IPS-20b (cell line): ENCODE measurements around the gene TRIM16.
"Not testable (repeated sequence)": the region's sequence is repeated elsewhere in the genome, so short reads cannot be mapped to it uniquely, and the experiment has no call there.

Experiments used
- H3K27ac ChIP-seq: one replicate; pipeline ENCODE4 v1.5.1; 2013; ENCODE audit warnings: low read length
- H3K27me3 ChIP-seq: 2 replicates; pipeline ENCODE4 v1.6.1; 2013; ENCODE audit warnings: mild to moderate bottlenecking, low read length, inconsistent platforms; ENCODE audit not compliant: insufficient read depth
- H3K36me3 ChIP-seq: 2 replicates; pipeline ENCODE4 v1.6.1; 2013; ENCODE audit warnings: low read depth, mild to moderate bottlenecking, inconsistent platforms, low read length, moderate library complexity; ENCODE audit not compliant: insufficient read depth
- H3K4me1 ChIP-seq: 2 replicates; pipeline ENCODE4 v1.6.1; 2013; ENCODE audit warnings: mild to moderate bottlenecking, control low read depth, inconsistent platforms, low read length, moderate library complexity; ENCODE audit not compliant: insufficient read depth
- H3K4me3 ChIP-seq: 2 replicates; pipeline ENCODE4 v1.5.1; 2013; ENCODE audit warnings: mild to moderate bottlenecking, low read length, inconsistent platforms
- H3K9ac ChIP-seq: 2 replicates; pipeline ENCODE4 v1.6.1; 2013; ENCODE audit warnings: low read depth, mild to moderate bottlenecking, inconsistent platforms, low read length, moderate library complexity
- H3K9me3 ChIP-seq: 2 replicates; pipeline ENCODE4 v1.6.1; 2013; ENCODE audit warnings: mild to moderate bottlenecking, low read depth, low read length, inconsistent platforms; ENCODE audit not compliant: insufficient read depth

The TRIM16 gene

GRCh38 chr17:15630930-15631453 lies 53.1 kb downstream of the TRIM16 start:
- not testable (repeated sequence) for H3K36me3 ChIP-seq, H3K4me3 ChIP-seq, H3K4me1 ChIP-seq, H3K9me3 ChIP-seq, H3K27me3 ChIP-seq, H3K27ac ChIP-seq, H3K9ac ChIP-seq

GRCh38 chr17:15629991-15630390 lies 54.1 kb downstream of the TRIM16 start:
- not testable (repeated sequence) for H3K9me3 ChIP-seq, H3K4me3 ChIP-seq, H3K4me1 ChIP-seq, H3K36me3 ChIP-seq, H3K27me3 ChIP-seq, H3K27ac ChIP-seq, H3K9ac ChIP-seq

GRCh38 chr17:15623661-15624209 lies 60.4 kb downstream of the TRIM16 start:
- H3K27ac ChIP-seq, H3K4me3 ChIP-seq, H3K36me3 ChIP-seq, H3K9ac ChIP-seq, H3K4me1 ChIP-seq, H3K9me3 ChIP-seq, H3K27me3 ChIP-seq: not testable (repeated sequence)

GRCh38 chr17:15623255-15623654 lies 60.9 kb downstream of the TRIM16 start:
- H3K4me3 ChIP-seq, H3K9me3 ChIP-seq, H3K4me1 ChIP-seq, H3K27me3 ChIP-seq, H3K9ac ChIP-seq, H3K36me3 ChIP-seq, H3K27ac ChIP-seq: not testable (repeated sequence)

DNA sequence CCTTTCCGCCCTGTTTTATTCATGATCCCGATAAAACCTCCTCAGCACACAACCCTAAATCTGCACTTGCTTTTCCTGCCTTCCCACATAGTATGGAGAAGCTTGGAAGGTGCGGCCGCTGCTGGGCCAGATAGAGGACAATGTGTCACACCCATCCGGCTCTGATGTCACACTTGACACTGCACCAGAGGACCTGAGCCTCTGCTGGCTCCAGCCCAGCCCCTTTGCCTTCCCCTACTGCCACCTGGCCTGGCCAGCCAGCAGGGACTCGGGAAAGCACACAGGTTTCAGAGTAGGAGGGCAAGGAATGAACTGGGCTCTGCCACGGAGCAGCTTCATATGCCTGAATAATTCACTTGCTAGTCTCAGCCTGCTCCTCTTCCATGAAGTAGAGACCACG lies 62.0 kb downstream of the TRIM16 start:
- H3K4me3 ChIP-seq, H3K27me3 ChIP-seq, H3K9ac ChIP-seq, H3K27ac ChIP-seq, H3K4me1 ChIP-seq, H3K9me3 ChIP-seq, H3K36me3 ChIP-seq: not testable (repeated sequence)

DNA sequence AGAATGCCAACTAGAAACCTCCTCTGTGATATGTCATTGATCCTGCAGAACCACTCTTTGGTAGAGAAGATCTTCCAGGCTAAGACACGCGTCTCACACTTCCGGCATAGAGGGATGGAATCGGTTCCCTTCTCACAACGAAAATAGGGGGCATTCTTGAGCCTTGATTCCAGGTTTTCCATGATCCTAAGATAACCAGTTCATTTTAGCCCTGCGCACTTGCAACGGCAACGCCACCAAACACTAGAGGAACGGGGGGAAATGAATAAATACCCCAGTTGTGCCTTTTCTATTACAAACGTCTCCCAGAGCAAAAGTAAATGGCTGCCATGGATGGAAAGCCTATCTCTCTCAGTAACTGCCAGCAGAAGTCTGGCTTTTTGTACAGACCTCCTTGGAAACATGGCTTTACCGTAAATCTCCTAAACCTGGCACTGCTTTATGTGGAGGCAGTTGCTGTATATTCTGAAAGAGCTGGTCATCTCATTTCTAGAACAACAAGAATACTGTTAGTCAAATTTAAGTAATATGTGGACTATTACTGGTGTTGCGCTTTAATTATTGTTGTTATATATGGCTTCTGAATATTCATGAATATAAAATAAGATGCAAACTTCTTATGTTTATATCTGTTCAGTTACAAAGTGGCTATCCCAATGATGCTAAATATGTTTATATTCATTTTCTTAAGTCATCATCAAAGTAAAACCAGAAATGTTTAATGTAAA lies 64.6 kb downstream of the TRIM16 start, which contains the start of gene FBXW10B:
TSS of gene FBXW10B (minus strand) at position 374 of the 728 bp plus-strand sequence. CDS start at position 182, 192 bp downstream.
- not testable (repeated sequence) for H3K27me3 ChIP-seq, H3K4me1 ChIP-seq, H3K4me3 ChIP-seq, H3K27ac ChIP-seq, H3K9me3 ChIP-seq, H3K36me3 ChIP-seq, H3K9ac ChIP-seq

DNA sequence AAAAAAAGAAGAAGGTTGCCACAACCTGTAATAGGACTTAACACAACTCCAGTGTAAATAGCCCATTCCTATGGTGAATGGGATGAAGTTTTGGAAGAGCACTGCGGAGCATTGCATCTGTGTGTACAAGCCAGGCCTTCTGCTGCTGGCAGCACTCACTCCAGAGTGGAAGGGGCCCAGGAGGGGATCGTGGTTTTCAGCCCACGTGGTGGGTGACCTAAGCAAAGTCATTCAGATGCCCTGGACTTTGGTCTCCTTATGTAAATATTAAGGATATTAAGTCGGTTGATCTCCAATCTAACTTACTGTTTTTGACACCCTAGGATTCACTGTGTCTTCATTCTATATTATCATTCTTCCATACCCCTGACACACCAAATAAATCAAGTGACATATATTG lies 67.3 kb downstream of the TRIM16 start:
- H3K9ac ChIP-seq, H3K9me3 ChIP-seq, H3K27me3 ChIP-seq: not testable (repeated sequence)

DNA sequence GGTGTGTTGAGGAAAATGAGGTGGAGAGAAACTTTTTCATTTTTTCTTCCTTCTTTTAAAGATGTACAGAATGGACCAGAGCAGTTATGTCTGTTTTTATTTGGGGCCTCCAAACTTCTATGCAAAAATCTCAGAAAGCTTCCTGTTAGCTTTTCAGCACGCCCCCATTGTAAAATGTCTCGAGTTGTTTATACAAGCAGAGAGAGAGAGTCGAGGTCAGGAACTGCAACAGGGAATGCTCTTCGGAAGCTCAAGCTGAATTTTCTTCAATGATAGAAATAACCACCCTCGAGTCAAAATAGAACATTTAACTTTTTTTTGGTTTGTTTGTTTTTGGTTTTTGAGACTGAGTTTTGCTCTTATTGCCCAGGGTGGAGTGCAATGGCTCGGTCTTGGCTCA lies 68.3 kb downstream of the TRIM16 start:
- H3K9me3 ChIP-seq, H3K4me3 ChIP-seq, H3K4me1 ChIP-seq, H3K27me3 ChIP-seq, H3K27ac ChIP-seq, H3K36me3 ChIP-seq, H3K9ac ChIP-seq: not testable (repeated sequence)

More for the DNA sequence above, 67.3 kb downstream of the TRIM16 start:
- H3K4me3 ChIP-seq, H3K4me1 ChIP-seq, H3K27ac ChIP-seq, H3K36me3 ChIP-seq: not testable (repeated sequence)

- H3K27ac ChIP-seq, result not testable (repeated sequence)
Observed at GRCh38 chr17:15613111-15613510, 71.0 kb downstream of the TRIM16 start.

DNA sequence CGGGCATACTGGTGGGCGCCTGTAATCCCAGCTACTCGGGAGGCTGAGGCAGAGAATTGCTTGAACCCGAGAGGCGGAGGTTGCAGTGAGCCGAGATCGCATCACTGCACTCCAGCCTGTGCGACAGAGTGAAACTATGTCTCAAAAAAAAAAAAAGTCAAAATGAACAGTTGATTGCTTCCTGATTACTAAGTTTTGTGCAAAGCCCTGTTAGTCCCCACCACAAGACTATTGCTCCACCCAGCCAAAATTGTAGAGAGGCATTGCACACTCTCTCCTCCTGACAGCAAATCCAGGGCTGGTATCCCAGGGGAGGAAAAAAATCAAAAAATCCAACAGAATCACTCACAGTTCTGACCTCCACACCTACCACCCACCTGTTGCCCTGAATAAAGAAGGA lies 91.2 kb downstream of the TRIM16 start:
- H3K4me1 ChIP-seq, H3K4me3 ChIP-seq, H3K36me3 ChIP-seq, H3K27me3 ChIP-seq, H3K9me3 ChIP-seq, H3K27ac ChIP-seq, H3K9ac ChIP-seq: not testable (repeated sequence)

More at GRCh38 chr17:15613111-15613510, 71.0 kb downstream of the TRIM16 start:
- H3K4me1 ChIP-seq, H3K27me3 ChIP-seq, H3K36me3 ChIP-seq, H3K9ac ChIP-seq, H3K9me3 ChIP-seq, H3K4me3 ChIP-seq: not testable (repeated sequence)

GRCh38 chr17:15591986-15592385 lies 92.1 kb downstream of the TRIM16 start:
- not testable (repeated sequence) for H3K27ac ChIP-seq, H3K9ac ChIP-seq, H3K4me3 ChIP-seq, H3K4me1 ChIP-seq, H3K9me3 ChIP-seq, H3K36me3 ChIP-seq, H3K27me3 ChIP-seq

GRCh38 chr17:15590844-15591243 lies 93.3 kb downstream of the TRIM16 start:
- H3K4me3 ChIP-seq, H3K27me3 ChIP-seq, H3K9ac ChIP-seq, H3K27ac ChIP-seq, H3K4me1 ChIP-seq, H3K9me3 ChIP-seq, H3K36me3 ChIP-seq: not testable (repeated sequence)
